HG03575 (cell line): ENCODE results near the gene TINAG.

Experiments
- ATAC-seq: cut with Tn5 transposase; IDR thresholded peaks from one replicate; pipeline ENCODE4 v1.9.1; 2021; ENCODE audit not compliant: unreplicated experiment, insufficient number of reproducible peaks, low FRiP score; ENCODE audit errors: extremely low read depth

The TINAG gene, protein sequence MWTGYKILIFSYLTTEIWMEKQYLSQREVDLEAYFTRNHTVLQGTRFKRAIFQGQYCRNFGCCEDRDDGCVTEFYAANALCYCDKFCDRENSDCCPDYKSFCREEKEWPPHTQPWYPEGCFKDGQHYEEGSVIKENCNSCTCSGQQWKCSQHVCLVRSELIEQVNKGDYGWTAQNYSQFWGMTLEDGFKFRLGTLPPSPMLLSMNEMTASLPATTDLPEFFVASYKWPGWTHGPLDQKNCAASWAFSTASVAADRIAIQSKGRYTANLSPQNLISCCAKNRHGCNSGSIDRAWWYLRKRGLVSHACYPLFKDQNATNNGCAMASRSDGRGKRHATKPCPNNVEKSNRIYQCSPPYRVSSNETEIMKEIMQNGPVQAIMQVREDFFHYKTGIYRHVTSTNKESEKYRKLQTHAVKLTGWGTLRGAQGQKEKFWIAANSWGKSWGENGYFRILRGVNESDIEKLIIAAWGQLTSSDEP

GRCh38 chr6:54308289-54308985 lies at the start of gene TINAG:
TINAG (plus strand) TSS chr6:54308441; CDS start chr6:54308551, 110 bp downstream.
- ATAC-seq: no peak

DNA sequence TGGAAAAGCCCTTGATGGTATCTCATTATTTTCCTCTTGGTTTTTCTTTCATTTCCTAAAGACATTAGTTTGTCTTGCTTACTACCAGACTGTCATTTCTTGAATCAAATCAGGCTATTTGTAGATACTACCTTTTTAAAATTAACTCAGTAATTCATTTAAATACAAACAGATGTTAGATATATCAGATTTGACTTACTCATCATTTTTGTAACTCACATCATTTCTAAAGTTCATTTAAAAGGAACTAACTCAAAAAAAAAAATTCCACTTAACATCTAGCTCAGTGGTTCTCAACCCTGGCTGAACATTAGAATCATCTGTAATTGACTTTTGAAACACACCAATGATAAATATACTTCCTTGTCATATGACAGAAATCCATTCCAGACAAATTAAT lies 48.2 kb upstream of the TINAG start:
- ATAC-seq: no peak

DNA sequence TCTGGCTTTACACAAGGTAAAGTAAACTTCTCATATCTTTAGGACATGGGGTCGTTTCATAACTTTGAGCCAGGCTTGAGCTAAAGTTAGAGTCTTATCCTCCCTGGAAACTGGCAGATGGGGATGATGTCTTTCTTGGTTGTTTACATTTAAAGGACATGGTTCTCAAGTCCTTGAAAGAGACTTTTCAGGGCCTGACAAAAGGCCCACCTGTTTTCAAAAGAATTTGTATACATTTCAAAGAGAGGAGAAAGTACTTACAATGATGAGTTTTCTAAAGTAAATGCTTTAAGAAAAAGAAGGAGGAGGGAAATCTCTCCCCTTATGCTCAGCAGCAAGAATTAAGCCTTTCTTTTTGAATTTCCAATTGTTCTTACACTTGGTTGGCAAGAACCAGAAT lies 45.7 kb upstream of the TINAG start:
- ATAC-seq: no peak

DNA sequence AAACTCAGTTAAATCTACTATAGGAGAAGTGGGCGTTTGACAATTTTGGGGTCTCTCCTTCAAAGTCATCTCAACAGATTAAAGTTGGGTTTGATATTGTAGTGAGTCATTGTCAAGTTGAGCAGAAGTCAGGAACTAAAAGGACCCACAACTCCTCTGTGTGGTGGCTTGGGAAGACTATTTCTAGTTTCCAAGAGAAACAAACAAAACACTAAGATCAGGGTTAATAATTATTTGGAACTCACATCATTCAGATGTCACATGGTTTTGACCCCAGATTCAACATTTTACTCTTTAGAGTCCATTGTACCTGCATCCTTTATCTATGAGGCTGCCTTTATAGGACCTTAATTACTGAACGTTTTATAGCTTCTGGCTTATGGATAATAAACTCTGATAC lies 45.3 kb upstream of the TINAG start:
- no peak for ATAC-seq

- no peak for ATAC-seq
These were observed 43.5 kb upstream of the TINAG start for GRCh38 chr6:54264581-54265272.

DNA sequence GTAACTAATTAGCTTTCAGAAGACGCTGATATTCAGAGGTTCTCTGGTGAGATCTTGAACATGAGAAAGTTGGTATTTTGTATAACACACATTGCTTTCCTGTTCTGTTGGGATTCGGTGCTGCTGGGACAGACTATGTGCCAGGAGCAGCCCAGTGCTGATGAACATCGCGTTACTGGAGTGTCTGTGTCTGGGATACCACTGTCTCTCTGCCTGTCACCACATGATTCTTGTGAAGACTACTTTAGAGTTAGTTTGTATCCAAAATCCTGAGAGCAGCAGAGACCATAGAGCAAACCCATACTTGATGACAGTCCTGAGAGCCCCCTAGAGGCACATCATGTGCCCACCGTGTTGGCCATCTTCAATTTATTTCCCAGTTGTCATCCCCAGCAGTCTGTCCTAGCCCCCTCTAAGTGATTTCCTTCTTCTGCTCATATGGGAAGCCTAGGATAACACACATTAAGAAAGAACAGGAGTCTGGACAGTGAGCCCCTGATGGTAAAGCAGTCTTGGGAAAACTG lies 41.8 kb upstream of the TINAG start:
- no peak for ATAC-seq

DNA sequence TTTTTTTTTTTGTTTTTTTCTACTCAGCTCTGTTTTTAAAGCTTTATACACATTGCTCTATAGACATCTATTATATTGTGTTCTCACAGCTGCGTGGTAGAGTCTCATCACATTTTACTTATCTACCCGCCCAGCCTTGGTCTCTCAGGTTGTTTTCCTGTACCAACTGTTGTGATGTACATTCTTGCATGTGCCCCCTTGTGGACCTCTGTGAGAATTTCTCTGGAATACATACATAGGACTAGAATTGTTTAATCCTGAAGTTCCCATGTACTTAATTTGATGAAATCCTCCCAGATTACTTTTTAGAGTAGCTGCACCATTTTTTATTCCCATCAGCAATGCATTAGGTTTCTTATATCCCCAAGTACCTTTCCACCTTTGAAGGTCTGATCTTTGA lies 40.4 kb upstream of the TINAG start:
- ATAC-seq: no peak

DNA sequence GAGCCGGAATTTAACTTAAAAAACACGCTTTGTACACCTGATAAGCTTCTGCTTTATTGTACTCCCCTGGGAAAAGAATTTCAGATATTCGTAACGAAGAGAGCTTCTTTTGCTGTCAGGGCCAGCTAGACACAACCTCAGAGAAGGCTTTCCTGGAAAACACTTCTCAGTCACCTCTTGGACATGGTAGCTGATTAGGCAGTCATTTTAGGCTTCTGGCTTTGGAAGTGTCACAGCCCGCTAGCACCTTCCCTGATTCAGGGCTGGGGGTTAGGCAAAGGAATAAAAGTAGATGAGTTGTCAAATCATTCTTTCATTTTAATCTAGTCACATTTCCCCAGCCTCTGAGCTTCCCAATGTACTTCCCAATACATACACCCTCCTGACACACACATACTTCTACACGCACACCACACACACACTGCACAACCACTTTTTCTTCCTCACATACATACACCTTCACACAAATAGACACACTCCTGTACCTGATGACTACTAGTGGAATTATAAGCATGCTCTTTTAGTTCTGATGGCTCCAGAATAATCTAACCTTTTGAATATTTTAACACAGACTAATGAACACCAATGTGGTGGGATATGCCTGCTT lies 34.9 kb upstream of the TINAG start:
- ATAC-seq: no peak

GRCh38 chr6:54274383-54274782 lies 33.9 kb upstream of the TINAG start:
- no peak for ATAC-seq

GRCh38 chr6:54282186-54282585 lies 26.1 kb upstream of the TINAG start:
- no peak for ATAC-seq

DNA sequence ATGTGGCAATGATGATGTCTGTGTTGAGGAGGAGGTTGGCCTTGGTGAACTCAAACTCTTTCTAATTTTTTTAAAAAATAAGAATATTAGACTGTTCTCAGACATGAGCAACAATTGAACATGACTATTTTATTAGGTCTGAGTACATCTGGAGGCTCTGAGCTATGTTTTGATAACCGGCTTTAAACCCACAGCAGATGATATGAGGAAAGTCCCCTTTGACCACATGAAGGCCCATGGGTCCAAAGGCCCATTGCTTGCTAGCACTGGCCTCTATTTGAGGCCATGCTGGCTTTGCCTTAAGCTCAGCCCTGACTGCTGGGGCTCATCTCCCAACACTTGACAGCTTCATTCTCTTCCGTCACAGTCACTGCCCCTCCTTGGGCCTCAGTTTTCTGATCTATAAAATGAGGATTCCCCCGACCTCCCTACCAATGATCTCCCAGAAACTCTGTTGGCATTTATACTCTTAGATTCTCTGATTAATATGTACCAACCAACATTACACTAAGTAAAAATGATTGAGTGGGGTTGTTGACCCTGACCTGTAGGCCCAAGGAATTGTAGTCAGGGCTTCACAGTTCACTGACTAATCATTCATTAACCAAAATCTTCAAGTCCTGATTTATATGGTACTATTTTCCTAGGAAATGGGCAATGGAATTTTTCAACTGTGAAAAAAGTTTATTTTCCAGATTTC lies 23.9 kb upstream of the TINAG start:
- ATAC-seq: no peak

DNA sequence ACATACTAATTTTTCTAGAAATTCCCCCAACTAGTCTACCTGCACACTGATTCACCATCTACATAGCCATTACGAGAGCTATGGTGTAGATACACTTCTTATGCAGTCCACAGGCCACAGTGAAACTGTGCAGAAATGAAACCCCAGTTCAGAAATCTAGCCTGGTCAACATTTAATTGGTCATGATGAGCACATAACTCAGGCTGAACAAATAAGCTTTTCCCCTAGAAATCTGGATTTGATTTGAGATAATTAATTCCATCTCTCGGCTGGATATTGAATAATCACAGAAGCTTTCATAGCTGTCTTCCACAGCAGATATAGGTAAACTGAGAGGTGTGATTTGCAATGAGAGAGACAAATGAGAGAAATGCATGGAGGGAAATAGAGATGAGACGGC lies 22.6 kb upstream of the TINAG start:
- no peak for ATAC-seq

GRCh38 chr6:54286141-54286540 lies 22.1 kb upstream of the TINAG start:
- ATAC-seq: no peak

- ATAC-seq: no peak
These were observed 19.8 kb upstream of the TINAG start for GRCh38 chr6:54288474-54288873.

GRCh38 chr6:54289426-54289825 lies 18.8 kb upstream of the TINAG start:
- no peak for ATAC-seq

GRCh38 chr6:54291146-54291545 lies 17.1 kb upstream of the TINAG start:
- ATAC-seq: peak; percentile 79

- ATAC-seq: peak; percentile 62
These were observed 16.5 kb upstream of the TINAG start for GRCh38 chr6:54291738-54292137.

- ATAC-seq: no peak
These were observed 13.2 kb upstream of the TINAG start for GRCh38 chr6:54294965-54295532.
